ENCODE results near the gene CHMP4A.

The CHMP4A gene

GRCh38 chr14:24237463-24237955 is 24.2 kb upstream of the CHMP4A start:
- no peaks in the 10 kb centered on the region for H3K79me2 ChIP-seq (ENCODE audit: insufficient read depth, low read length)
- H3K9me2 ChIP-seq (ENCODE audit: low read depth, low read length) = no peaks in the 10 kb centered on the region
- H2AFZ ChIP-seq (ENCODE audit: low read length) = no peak overlapping the region
- H3K27ac ChIP-seq (ENCODE audit: low read depth, low read length, poor library complexity, severe bottlenecking) = no peak overlapping the region
- H3K9me3 ChIP-seq (ENCODE audit: low read length) = no peaks in the 10 kb centered on the region
- peaks cover 34% of the 10 kb centered on the region for H3K4me1 ChIP-seq (ENCODE audit: insufficient read depth, low read length, severe bottlenecking)
- no peak overlapping the region for H3K4me2 ChIP-seq (ENCODE audit: low read length)
- no peak overlapping the region for H3K9ac ChIP-seq (ENCODE audit: low read length)
- H4K20me1 ChIP-seq (ENCODE audit: insufficient read depth, low read length) = no peaks in the 10 kb centered on the region
- peaks cover 70% of the 10 kb centered on the region for H3K36me3 ChIP-seq (ENCODE audit: insufficient read depth, low read length)
- 0 out of 2 replicates have a peak, but pooled peaks cover 3% of the 10 kb centered on the region for H3F3A ChIP-seq (ENCODE audit: insufficient read depth, low read length)
- TF ChIP-seq, protein P1, sequence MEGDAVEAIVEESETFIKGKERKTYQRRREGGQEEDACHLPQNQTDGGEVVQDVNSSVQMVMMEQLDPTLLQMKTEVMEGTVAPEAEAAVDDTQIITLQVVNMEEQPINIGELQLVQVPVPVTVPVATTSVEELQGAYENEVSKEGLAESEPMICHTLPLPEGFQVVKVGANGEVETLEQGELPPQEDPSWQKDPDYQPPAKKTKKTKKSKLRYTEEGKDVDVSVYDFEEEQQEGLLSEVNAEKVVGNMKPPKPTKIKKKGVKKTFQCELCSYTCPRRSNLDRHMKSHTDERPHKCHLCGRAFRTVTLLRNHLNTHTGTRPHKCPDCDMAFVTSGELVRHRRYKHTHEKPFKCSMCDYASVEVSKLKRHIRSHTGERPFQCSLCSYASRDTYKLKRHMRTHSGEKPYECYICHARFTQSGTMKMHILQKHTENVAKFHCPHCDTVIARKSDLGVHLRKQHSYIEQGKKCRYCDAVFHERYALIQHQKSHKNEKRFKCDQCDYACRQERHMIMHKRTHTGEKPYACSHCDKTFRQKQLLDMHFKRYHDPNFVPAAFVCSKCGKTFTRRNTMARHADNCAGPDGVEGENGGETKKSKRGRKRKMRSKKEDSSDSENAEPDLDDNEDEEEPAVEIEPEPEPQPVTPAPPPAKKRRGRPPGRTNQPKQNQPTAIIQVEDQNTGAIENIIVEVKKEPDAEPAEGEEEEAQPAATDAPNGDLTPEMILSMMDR (IDR thresholded peaks at IDR 0.05; ENCODE audit: low read length) = no peak
- TF ChIP-seq EZH2 (IDR thresholded peaks at IDR 0.05; ENCODE audit: borderline replicate concordance, low read length) = no peak
- H3K4me3 ChIP-seq (ENCODE audit: low read depth, low read length, poor library complexity, severe bottlenecking) = no peak overlapping the region
- no peaks in the 10 kb centered on the region for H3K27me3 ChIP-seq (ENCODE audit: insufficient read depth, low read length)

DNA sequence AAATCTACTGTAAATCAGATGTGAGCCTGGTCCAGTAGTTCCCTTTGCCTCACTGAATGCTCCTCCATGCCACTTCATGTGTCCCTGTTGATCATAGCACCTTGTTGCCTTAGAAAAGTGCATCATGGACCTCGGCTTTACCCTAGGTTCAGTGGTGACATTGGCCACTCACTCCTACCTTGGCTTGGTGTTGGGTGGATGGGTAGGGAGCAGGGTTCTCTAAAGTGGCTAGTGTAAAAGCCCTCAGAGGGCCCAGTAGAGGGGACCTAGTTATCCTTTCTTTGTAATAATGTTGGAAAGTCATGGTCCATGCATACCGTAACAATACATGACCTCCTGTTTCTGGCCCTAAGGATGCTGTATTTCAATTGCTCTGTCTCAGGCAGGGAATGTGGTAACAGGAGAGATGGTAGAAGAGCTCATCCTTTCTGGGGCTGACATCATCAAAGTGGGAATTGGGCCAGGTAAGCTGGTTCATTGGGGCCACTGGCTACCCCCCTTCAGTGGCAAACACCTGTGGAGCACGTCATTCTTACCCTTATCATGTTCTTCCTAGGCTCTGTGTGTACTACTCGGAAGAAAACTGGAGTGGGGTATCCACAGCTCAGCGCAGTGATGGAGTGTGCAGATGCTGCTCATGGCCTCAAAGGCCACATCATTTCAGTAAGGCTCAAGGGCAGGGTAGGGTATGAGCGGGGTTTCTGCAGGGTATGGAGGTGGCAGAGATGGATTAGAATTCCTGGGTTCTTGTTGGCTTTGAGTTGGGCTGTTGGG is 23.6 kb upstream of the CHMP4A start:
- Histone ChIP-seq H3K4me2 (ENCODE audit: low read length) (no peak overlapping the region), H3K9me3 (ENCODE audit: low read length) (no peaks in the 10 kb centered on the region), H3K4me3 (ENCODE audit: low read depth, low read length, poor library complexity, severe bottlenecking) (no peak overlapping the region), H3K27ac (ENCODE audit: low read depth, low read length, poor library complexity, severe bottlenecking) (no peak overlapping the region), H3K79me2 (ENCODE audit: insufficient read depth, low read length) (peaks cover under 1% of the 10 kb centered on the region; the same call in 1 of the 2 replicates), H3F3A (ENCODE audit: insufficient read depth, low read length) (0 out of 2 replicates have a peak, but pooled peaks cover 3% of the 10 kb centered on the region), H3K36me3 (ENCODE audit: insufficient read depth, low read length) (peaks cover 70% of the 10 kb centered on the region), H3K27me3 (ENCODE audit: insufficient read depth, low read length) (no peaks in the 10 kb centered on the region), H3K9me2 (ENCODE audit: low read depth, low read length) (no peaks in the 10 kb centered on the region), H4K20me1 (ENCODE audit: insufficient read depth, low read length) (no peaks in the 10 kb centered on the region), H3K9ac (ENCODE audit: low read length) (no peak overlapping the region), H3K4me1 (ENCODE audit: insufficient read depth, low read length, severe bottlenecking) (peaks cover 34% of the 10 kb centered on the region), H2AFZ (ENCODE audit: low read length) (no peak overlapping the region)
- TF ChIP-seq, protein P1 (IDR thresholded peaks at IDR 0.05; ENCODE audit: low read length) = no peak

GRCh38 chr14:24235804-24236688 is 22.8 kb upstream of the CHMP4A start:
- H3K9me2 ChIP-seq (ENCODE audit: low read depth, low read length) = no peaks in the 10 kb centered on the region
- no peaks in the 10 kb centered on the region for H3K9me3 ChIP-seq (ENCODE audit: low read length)
- TF ChIP-seq, protein P1 (IDR thresholded peaks at IDR 0.05; ENCODE audit: low read length) = no peak
- TF ChIP-seq EZH2 (IDR thresholded peaks at IDR 0.05; ENCODE audit: borderline replicate concordance, low read length) = no peak
- H3K9ac ChIP-seq (ENCODE audit: low read length) = no peak overlapping the region
- peaks cover 31% of the 10 kb centered on the region for H3K4me1 ChIP-seq (ENCODE audit: insufficient read depth, low read length, severe bottlenecking)
- H2AFZ ChIP-seq (ENCODE audit: low read length) = no peak overlapping the region
- H3K4me3 ChIP-seq (ENCODE audit: low read depth, low read length, poor library complexity, severe bottlenecking) = no peak overlapping the region
- H3K27me3 ChIP-seq (ENCODE audit: insufficient read depth, low read length) = no peaks in the 10 kb centered on the region
- no peaks in the 10 kb centered on the region for H4K20me1 ChIP-seq (ENCODE audit: insufficient read depth, low read length)
- 0 out of 2 replicates have a peak, but pooled peaks cover 3% of the 10 kb centered on the region for H3F3A ChIP-seq (ENCODE audit: insufficient read depth, low read length)
- no peak overlapping the region for H3K4me2 ChIP-seq (ENCODE audit: low read length)
- H3K36me3 ChIP-seq (ENCODE audit: insufficient read depth, low read length) = peaks cover 68% of the 10 kb centered on the region
- no peak overlapping the region for H3K27ac ChIP-seq (ENCODE audit: low read depth, low read length, poor library complexity, severe bottlenecking)
- peaks cover 8% of the 10 kb centered on the region; the same call in 1 of the 2 replicates for H3K79me2 ChIP-seq (ENCODE audit: insufficient read depth, low read length)

All from OCI-LY1 (cell line).